IPS-18c (cell line): Measurements from ENCODE around the gene RANGRF.

Experiments used
- H3K4me3 ChIP-seq: 2 replicates; pipeline ENCODE4 v1.7.0; 2013; ENCODE audit warnings: low read depth, mild to moderate bottlenecking, low read length, moderate library complexity; ENCODE audit not compliant: insufficient read depth
- H3K9me3 ChIP-seq: one replicate; pipeline ENCODE4 v1.6.1; 2013; ENCODE audit warnings: mild to moderate bottlenecking, low read length, moderate library complexity; ENCODE audit not compliant: control insufficient read depth, insufficient read depth

Gene RANGRF

DNA sequence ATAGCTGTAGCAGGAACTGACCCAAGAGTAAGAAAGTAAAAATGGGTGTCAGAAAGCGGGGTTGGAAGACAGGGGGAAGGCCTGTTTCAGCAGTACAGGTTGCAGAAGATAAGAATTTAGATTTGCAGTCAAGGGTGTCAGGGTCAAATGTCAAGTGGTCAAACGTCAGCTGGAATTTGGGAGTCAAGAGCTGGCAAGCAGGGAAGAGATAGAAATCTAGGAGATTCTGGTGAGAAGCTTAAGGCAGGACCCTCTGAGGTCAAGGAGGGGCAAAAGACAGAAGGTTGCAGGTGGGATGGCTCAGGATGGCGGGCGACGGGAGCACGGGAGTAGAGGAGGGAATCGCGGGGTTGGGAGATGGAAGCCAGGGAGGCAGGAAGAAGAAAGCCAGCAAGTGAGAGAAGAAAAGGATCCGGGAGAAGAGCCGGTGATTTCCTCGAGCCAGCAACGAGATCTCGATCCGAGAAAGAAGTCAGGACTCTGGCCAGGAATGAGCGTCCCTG lies 6.4 kb downstream of the RANGRF start:
- Histone ChIP-seq H3K9me3 (no peaks in the 10 kb centered on the region), H3K4me3 (peak overlapping the region; percentile 77; the same call in 1 of the 2 replicates)

DNA sequence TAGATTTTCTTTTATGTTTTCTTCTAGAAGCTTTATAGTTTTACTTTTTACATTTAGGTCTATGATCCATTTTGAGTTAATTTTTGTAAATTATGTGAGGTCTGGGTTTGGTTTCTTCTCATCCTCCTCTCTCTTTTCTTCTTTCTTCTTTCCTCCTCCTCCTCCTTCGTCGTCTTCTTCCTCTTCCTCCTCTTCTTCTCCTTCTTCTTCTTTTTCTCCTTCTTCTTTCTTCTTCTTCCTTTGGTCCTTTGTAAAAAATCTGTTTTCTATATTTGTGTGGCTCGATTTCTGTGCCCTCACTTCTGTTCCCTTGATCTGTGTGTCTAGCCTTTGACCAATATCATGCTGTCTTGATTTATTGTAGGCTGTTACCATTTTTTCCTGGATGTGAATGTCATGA lies 11.8 kb downstream of the RANGRF start:
- H3K4me3 ChIP-seq, result no peak overlapping the region
- no peaks in the 10 kb centered on the region for H3K9me3 ChIP-seq

DNA sequence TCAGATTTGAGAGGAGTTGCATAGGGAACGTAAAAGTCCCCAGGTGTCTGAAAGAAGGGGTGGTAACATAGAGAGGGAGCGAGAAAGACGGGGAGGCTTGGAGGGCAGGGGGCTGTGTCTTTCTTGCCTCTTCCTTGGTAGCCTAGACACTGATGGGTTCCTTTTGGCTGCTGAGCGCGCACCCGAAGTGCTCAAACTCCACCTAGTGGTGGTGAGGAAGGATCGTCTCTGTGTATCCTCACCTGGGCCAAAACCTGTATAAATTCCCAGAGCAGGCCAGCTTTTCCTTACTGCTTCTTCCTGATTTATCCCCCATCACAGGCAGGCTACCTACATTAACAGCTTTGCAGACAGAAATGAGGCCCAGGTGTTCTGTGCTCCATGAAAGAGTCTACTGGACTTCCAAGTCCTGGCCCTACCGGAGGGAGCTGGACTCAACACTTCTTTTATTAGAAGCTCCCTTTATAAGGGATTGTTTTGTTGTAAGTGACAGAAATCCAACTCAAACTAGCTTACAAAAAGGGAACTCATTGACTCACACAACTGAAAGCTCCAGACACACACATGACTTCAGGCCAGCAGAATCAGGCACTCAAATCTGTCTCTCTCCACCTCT lies 12.3 kb downstream of the RANGRF start:
- no peak overlapping the region for H3K4me3 ChIP-seq

DNA sequence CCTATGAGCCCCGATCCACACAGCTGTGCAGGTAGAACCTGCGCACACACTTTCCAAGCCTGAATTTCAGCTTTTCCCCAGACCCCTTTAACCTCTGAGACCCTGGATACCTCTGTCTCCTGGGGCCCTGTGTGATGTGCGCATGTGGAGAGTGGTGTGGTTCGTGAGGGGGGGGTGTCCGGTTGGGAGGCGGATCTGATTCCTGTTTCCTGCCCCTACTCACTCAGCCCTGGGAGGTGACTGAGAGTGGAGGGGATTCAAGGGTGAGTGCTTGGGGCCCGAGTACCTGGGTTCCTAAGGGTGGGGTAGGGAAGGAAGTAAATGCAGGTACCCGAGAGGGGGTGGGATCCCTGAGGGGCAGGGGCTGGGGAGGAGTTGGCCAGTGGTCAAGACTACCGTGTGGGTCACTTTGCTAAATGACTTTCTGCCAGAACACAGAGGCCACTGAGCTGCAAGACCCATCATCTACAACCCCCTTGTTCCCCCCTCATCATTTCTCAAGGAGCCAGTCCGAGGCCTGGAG lies 22.2 kb downstream of the RANGRF start:
- no peak overlapping the region for H3K4me3 ChIP-seq
- H3K9me3 ChIP-seq, result no peaks in the 10 kb centered on the region

More for the DNA sequence above, 12.3 kb downstream of the RANGRF start:
- H3K9me3 ChIP-seq, result no peaks in the 10 kb centered on the region

DNA sequence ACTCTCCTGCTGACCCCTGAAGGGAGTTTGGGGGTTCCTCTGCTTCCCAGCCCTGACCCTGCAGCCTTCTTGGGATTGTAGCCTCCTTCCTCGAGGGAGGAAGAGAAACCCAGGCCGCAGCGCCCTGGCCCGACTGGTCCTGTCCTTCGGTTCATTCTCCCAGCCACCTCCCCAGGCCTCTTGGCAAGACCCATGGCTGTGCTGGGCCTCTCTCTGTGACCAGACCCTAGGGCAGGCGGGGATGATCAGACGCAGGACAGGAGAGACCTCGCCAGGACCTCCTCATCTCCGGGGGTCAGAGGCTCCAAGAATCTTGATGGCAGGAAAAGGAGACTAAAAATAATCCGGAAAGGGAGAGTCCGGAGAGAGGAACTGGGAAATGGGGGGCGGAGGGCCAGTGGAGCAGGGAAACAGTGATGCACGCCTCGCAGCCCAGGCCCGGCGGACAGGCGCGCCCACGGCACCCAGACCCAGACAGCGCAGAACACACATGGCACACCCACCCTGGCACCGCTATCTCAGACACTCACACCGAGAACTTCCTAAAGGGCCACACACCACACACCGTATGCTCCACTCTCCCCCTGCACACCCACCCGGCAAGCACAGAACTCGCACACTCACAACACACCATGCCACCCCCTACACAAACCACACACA lies 22.8 kb downstream of the RANGRF start:
- Histone ChIP-seq H3K4me3 (no peak overlapping the region), H3K9me3 (no peaks in the 10 kb centered on the region)

DNA sequence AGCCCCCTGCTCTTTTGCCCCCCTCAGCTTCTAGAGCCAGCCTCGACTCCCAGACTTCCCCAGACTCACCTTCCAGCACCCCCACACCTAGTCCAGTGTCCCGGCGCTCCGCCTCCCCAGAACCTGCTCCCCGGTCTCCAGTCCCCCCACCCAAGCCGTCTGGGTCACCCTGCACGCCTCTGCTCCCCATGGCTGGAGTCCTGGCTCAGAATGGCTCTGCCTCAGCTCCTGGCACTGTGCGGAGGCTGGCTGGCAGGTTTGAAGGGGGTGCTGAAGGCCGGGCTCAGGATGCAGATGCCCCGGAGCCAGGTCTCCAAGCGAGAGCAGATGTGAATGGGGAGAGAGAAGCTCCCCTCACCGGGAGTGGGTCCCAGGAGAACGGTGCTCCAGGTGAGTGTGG lies 23.8 kb downstream of the RANGRF start:
- Histone ChIP-seq H3K9me3 (no peaks in the 10 kb centered on the region), H3K4me3 (no peak overlapping the region)

DNA sequence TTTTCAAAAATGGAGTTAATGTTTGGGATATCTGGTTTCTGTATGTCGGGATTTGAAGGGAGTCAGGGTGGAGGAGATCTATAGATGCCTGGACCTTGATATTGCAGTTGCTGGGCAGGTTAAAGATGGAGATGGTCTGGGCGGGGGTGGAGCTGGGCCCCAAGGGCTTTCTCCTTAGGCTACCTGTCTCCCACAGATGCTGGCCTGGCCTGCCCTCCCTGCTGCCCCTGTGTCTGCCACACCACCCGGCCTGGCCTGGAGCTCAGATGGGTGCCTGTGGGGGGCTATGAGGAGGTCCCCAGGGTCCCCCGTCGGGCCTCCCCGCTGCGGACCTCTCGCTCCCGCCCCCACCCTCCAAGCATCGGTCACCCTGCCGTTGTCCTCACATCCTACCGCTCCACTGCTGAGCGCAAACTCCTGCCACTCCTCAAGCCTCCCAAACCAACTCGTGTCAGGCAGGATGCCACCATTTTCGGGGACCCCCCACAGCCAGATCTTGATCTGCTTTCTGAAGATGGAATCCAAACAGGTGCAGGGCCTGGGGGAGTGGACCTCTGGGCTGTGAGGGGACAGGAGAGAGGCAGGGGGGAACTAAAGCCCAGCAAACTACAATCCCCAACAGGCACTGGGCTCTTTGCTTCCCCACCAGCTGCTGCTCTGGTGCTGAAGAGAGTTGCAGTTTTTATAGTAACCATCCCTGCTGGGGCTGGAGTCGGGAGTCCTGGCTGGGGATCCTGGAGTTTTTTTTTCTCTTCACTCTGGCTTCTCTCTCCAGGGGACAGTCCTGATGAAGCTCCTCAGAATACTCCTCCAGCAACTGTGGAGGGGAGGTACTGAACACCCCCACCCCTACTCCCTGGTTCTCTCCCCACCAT lies 24.5 kb downstream of the RANGRF start:
- no peak overlapping the region for H3K4me3 ChIP-seq
- no peaks in the 10 kb centered on the region for H3K9me3 ChIP-seq

DNA sequence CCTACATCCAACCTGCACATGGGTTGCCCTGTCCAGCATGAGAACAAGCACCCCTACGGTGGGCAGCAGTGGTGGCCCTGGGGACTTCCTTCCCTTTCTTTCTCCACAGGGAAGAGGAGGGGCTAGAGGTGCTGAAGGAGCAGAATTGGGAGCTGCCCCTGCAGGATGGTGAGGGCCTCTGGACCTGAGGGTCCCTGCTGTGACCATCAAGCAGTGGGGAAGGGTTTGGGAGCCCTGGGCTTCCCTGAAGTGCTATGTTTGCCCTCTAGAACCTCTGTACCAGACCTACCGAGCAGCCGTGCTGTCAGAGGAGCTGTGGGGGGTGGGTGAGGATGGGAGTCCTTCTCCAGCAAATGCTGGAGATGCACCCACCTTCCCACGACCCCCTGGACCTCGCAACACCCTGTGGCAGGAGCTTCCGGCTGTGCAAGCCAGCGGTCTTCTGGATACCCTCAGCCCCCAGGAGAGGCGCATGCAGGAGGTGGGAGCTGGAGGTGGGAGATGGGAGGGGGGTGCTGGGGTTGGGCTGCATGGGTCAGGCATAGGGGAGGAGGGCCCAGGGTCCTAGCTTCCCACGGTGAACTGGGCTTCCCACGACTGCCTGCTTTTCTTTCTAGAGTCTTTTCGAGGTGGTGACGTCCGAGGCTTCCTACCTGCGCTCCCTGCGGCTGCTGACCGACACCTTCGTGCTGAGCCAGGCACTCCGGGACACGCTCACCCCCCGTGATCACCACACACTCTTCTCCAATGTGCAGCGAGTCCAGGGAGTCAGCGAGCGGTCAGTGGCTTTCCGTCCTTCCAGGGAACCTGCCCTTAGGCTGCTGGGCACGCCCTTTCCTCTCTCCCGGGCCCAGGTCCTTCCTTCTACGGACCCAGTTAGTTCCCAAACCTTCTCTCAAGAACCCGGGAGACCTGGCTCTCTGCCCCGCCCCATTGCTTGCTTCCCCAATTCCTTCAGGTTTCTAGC lies 26.6 kb downstream of the RANGRF start:
- peak overlapping the region; percentile 77 for H3K4me3 ChIP-seq

DNA sequence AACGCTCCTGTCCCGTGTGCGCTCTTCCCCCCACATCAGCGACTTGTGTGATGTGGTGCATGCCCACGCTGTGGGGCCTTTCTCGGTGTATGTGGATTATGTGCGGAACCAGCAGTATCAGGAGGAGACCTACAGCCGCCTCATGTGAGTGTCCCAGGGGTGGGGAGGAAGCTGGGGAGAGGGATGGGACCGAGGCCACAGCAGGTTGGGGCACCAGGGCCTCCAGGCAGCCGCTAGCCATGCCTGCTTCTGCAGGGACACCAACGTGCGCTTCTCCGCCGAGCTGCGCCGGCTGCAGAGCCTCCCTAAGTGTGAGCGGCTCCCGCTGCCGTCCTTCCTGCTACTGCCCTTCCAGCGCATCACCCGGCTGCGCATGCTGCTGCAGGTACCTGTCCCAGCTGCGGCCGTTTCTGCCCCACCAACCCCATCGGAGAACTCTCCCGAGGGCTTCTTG lies 27.3 kb downstream of the RANGRF start:
- H3K4me3 ChIP-seq, result peak overlapping the region; percentile 77
- H3K9me3 ChIP-seq, result no peaks in the 10 kb centered on the region

More for the DNA sequence above, 26.6 kb downstream of the RANGRF start:
- no peaks in the 10 kb centered on the region for H3K9me3 ChIP-seq

DNA sequence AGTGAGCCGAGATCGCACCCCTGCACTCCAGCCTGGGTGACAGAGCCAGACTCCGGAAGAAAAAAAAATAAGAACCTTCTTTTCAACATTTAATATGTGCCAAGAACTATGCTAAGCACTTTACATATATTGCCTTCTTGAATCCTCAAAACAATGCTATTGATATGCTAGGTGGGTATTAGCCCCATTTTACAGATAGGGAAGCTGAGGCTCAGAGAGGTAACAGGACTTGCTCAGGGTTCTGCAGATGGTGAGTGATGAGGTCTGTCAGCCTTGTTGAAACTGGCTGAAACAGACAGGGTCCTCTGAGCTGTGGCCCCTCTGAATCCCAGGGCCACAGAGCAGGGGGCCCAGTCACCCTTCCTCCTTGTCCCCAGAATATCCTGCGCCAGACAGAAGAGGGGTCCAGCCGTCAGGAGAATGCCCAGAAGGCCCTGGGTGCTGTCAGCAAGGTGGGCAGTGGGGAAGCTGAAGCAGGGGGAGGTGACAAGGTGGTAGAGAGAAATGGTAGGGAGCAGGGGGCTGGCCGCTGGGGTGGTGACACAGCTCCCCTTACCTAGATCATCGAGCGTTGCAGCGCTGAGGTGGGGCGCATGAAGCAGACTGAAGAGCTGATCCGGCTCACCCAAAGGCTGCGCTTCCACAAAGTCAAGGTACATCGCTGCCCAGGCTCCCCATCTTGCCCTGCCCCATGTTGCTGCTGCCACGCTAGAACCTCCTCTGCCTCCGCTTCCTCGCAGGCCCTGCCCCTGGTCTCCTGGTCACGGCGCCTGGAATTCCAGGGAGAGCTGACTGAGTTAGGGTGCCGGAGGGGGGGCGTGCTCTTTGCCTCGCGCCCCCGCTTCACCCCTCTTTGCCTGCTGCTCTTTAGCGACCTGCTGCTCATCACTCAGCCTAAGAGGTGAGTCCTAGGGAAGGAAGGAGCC lies 29.8 kb downstream of the RANGRF start:
- no peaks in the 10 kb centered on the region for H3K9me3 ChIP-seq
- no peak overlapping the region for H3K4me3 ChIP-seq

DNA sequence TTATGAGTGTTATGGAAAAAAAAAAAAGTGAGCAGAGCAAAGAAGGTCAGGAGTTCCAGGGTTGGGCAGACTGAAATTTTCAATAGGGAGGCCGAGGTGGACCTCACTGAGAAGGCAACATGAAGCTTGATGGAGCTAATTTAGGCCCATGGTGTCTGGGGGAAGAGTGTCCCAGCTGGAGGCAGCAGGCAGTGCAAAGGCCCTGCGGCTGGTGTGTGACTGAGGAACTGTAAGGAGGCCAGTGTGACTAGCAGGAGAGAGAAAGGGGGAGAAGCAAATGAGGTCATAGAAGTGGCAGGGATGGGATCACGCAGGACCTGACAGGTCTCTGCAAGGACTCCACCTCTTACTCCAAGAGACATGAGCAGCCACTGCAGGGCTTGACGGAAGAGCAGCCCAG lies 31.8 kb downstream of the RANGRF start:
- Histone ChIP-seq H3K4me3 (no peak overlapping the region), H3K9me3 (no peaks in the 10 kb centered on the region)

DNA sequence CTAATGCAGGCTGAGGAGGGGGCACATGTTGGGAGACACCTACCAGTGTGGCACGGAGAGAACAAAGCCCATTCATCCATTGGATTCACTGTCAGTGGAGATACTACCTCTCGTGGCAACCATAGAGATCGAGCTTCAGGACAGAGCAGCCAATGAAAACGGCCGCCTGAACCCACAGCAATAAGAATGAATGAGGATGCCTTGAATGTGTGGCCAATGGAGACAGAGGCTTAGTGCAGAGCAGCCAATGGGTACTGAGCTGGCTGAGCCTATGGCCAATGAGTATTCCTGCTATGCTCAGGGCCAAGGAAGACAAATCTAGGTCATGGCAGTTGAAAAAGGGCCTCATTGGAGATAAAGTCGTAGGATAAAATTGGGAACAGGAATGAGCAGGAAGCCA lies 32.5 kb downstream of the RANGRF start:
- H3K4me3 ChIP-seq, result no peak overlapping the region
- no peaks in the 10 kb centered on the region for H3K9me3 ChIP-seq

DNA sequence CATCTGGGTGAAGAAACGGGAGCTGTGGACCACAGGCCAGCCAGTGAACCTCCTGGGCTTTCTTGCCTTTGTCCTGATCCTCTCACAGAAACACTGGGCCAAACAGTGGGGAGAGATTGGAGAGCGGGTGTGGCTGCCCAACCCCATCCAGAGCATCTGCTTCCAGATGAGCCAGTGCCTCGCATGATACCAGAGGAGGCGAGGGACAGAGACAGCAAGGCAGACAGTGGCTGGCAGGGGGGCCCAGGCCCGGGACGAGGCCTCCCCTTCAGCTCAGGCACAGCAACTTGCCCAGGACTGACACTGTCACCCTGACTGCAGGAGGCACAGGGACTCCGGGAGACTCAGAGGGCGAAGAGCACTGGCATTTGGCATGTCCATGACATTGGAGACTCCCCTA lies 33.6 kb downstream of the RANGRF start:
- H3K4me3 ChIP-seq, result no peak overlapping the region
- H3K9me3 ChIP-seq, result no peaks in the 10 kb centered on the region

DNA sequence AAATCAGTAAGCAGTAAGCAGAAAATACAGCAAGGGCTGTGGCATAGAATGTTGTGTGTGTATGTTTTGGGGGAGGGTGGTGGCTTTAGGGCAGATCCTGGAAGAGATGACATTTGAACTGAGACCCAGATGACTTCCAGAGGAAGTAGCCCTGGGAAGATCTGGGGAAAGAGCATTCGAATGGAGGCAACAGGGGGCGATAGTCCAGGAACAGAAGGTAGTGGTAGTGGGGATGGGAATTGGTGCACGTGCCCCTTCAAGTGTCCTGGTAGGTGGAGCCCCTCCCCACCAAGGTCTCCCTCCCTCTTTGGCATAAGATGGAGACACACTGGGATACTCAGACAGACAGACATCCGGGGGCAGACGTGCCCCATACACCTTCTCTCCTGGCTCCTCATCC lies 35.7 kb downstream of the RANGRF start:
- no peaks in the 10 kb centered on the region for H3K9me3 ChIP-seq
- H3K4me3 ChIP-seq, result no peak overlapping the region

DNA sequence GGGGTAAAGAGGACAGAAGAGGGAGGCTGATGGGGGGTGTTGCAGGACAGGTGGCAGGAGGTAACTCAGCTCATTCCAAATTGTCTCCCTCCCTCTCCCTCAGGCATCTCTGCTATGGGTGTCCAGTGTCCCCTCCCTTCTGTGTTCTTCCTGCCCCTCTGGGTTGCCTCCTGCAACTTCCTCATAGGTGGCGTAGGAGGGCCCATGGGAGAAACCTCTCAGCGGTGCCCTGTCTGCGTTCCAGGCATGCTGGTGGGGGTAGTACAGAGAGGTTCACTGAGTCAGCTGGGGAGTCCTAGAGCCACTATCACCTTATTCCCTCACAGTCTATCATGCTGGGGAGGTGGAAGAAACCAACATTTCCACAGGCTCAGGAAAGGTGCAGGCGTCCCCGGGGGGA lies 36.5 kb downstream of the RANGRF start:
- H3K4me3 ChIP-seq, result no peak overlapping the region

More for the DNA sequence above, 36.5 kb downstream of the RANGRF start:
- H3K9me3 ChIP-seq, result no peaks in the 10 kb centered on the region
